ENCODE measurements around the gene RHBDL1.
"Not testable (repeated sequence)": the region's sequence is repeated elsewhere in the genome, so short reads cannot be mapped to it uniquely, and the experiment has no call there.

RHBDL1 gene

GRCh38 chr16:708959-709358 is 33.5 kb downstream of the RHBDL1 start:
- DNase-seq = no peak

GRCh38 chr16:709566-710499 is 34.4 kb downstream of the RHBDL1 start:
- DNase-seq = peak; percentile 85

- DNase-seq = no peak
Observed at GRCh38 chr16:710500-711075, 35.1 kb downstream of the RHBDL1 start.

DNA sequence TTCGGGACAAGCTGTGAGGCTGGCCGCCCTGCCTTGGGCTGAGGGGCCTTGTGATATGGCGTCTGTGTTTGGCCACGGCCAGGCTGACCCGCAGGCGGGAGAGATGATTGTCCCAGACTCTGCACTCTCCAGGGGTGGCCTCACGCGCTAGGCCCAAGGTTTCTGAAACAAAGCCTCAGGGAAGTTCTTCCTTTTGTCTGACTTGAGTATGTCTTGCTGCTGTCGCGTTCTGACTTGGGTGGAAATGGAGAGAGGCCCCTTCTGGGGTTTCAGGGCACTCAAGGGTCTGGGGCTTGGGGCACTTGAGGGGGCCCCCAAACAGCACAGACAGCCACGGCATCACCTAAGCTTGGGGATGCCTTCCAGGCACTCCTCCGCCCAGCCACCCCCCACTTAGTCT is 35.6 kb downstream of the RHBDL1 start:
- no peak for DNase-seq

- peak; percentile 30 for DNase-seq
Observed at GRCh38 chr16:711548-712320, 36.3 kb downstream of the RHBDL1 start.

DNA sequence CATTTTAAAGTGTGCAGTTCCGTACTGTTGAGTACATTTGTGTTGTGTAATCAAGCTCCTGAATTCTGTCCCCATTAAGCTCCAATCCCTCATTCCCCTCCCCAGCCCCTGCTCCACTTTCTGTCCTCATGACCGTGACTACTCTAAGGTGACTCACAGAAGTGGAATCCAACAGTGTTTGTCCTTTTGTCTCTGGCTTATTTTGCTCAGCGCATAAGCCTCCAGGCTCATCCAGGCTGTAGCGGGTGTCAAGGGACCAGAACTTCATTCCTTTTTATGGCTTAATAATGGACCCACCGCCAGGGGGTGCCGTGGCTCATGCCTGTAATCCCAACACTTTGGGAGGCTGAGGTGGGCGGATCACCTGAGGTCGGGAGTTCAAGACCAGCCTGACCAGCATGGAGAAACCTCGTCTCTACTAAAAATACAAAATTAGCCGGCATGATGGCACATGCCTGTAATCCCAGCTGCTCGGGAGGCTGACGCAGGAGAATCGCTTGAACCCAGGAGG is 37.3 kb downstream of the RHBDL1 start:
- not testable (repeated sequence) for DNase-seq

DNA sequence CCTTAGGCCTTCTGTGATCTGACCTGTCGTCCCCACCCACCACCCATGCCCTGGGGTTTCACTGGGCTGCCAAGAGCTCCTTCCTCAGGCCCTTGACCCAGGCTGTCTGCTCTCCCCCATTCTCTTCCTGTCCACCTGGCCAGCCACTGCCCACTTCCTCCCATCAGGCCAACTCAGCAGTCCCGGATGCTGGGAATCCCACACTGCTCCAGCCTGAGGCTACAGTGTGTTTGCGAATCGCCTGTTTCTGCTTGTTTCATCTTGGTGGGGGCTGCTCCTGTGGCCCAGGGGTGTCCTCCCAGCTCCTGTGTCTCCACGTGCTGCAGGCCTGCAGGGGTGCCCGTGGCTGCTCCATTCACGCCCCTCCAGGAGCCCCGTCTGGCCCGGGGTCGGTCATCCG is 38.6 kb downstream of the RHBDL1 start:
- DNase-seq = no peak

DNA sequence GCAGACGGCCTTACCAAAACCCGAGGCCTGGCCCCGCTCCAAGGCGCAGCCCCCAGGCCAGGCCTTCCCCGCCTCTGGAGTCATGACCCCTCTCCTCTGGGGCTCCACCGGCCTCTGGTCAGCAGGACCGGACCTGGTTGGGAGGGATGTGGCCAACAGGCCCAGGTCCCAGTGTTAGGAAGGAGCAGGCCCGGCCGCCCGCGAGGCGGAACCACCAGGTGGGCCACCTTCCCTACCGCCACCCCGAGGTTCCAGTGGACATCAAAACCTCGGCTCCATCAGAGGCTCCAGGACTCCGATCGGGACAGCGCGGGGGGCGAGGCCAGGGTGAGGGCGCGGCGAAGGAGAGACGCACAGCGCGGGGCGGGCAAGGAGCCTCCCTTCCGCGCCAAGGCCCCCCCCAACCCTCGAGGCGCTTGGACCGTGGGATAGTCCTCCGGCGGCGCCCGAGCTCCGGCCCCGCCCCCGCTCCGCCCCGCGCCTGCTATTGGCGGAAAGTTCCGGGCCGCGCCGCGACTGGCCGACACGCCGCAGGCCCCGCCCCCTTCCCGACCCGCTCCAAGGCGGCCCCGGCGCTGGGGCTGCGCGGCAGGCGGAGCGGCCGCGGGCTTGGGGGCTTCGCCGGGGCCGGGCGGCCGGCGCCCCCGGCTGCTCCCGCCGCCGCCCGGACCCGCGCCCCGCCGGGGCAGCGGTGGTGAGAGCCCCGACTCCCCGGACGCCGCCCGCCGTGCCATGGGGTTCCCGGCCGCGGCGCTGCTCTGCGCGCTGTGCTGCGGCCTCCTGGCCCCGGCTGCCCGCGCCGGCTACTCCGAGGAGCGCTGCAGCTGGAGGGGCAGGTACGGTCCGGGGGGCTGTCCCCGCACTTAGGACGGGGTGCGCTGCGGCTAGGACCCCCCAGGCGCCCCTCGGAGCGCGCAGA is 39.3 kb downstream of the RHBDL1 start, which contains the start of gene METRN:
Gene METRN (plus strand): TSS at position 561 of the 919 bp plus-strand sequence. CDS start 172 bp downstream, at position 733.
- DNase-seq = peak; percentile 32

- DNase-seq = no peak
Observed at GRCh38 chr16:715477-716199, 40.2 kb downstream of the RHBDL1 start.

DNA sequence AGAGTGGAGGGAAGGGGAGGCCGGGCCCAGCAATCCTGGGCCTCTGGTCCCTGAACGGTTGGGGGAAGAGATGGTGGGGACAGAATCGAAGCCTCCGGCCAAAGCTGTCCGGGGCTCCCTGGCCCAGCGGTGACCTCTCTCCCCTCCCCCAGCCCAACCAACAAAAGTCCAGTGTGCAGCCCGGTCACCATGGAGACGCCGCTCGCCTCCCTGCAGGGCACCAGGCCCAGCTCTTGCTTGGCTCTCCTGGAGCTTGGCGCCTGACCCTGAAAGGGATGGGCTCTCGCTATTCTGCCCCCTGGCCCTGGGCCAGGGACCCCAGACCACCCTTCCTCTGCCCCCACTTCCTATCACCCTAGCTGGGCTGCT is 40.7 kb downstream of the RHBDL1 start:
- no peak for DNase-seq

GRCh38 chr16:716768-717325 is 41.4 kb downstream of the RHBDL1 start:
- DNase-seq = no peak

DNA sequence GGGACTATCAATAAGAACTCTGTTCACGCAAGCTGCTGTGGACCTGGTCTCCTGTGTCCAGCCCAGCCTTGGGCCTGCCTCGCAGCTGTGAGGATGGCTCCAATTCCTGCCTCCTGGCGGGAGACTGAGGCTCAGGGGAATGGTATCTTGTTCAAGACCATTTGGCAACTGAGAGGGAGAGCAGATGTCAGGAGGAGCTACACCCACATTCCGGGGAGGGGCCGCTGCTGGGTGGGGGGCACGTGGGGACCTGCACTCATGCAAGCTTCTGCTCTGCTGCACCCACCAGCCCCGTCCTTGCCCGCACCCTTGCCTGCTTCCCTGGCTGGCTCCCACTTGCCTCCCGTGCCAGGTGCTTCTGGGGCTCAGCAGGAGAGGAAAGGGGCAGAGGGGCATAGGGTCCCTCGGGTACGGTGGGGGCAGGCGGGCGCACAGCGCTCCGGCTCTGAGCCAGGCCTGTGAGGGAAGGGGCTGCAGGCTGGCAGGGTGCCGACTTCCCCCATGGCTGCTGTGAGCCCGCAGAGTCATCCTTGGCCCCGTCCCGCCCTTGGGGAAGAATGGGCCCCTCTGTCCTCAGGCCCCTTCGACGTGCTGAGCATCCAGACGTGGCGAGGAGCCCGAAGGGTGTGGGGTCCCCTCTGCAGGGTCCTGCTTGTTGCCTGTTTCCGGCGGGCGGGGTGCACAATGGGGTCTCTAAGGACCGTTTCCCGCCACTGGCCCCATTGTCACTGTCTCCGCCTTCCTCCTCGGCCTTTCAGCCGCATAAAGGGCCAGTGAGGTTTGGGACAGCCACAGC is 42.2 kb downstream of the RHBDL1 start:
- no peak for DNase-seq

DNA sequence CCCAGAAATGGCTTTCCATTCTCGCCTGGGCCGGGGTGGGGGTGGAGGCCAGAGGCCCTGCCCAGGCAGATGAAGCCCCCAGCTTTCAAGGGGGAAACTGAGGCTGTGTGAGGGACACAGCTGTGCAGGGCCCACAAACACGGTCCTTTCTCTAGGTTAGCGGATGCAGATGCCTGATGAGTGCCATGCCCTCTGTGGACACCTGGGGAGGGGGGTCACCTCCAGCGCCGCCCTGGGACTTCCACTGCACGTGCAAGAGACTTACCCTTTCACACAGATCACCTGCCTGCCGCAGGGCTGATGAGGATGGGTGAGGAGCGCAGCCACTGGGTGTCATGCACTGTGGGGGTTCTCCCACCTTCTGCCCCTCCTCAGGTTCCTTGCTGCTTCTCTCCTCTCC is 42.9 kb downstream of the RHBDL1 start:
- DNase-seq = no peak

DNA sequence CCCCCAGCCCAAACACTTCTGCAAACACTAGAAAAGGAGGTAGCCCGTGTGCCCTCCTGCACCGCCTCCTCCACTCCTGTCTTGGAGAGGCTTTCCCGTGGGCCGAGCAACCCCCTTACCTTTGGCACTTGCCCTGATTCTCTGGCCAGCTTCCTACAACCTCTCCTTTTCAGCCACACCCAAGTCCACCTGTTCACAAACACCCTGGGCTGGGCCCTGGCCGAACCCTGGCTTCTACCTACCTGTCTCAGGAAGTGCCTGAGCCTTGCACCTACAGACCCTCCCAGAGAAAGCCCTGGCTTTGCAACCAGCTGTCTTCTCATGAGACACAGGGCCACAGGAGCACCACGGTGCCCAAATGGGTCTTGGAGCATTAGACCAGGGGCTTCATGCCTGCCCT is 43.5 kb downstream of the RHBDL1 start:
- DNase-seq = no peak

DNA sequence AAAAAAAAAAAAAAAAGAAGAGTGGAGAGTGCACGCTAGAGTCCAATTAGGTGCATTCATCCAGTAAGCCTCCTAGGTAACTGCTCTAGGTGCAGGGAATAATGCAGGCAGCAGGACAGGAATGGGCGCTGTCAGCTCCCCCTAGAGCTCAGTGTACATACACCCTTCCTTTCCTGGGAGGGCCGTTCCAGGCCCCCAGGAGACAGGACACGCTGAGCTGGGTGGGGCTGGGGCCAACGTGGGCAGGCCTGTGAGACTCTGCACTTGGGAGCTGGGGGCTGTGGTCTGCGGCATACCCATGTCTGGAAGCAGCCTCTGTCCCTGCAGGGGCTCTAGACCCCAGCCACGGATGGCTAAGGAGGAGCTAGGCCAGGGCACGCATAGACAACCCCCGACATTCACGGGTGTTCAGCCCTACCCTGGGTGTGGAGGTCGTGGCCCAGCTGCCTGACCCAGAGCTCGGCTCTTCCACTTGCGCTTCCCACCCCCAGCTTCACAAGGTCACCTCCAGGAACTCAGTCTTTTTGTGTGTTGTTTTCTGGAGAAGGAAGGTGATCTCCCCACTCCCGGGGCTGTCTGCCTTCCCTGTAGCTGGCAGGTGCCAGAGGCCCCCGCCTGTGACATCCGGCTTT is 44.5 kb downstream of the RHBDL1 start:
- no peak for DNase-seq

GRCh38 chr16:720447-720989 is 45.0 kb downstream of the RHBDL1 start:
- peak; percentile 22 for DNase-seq

DNA sequence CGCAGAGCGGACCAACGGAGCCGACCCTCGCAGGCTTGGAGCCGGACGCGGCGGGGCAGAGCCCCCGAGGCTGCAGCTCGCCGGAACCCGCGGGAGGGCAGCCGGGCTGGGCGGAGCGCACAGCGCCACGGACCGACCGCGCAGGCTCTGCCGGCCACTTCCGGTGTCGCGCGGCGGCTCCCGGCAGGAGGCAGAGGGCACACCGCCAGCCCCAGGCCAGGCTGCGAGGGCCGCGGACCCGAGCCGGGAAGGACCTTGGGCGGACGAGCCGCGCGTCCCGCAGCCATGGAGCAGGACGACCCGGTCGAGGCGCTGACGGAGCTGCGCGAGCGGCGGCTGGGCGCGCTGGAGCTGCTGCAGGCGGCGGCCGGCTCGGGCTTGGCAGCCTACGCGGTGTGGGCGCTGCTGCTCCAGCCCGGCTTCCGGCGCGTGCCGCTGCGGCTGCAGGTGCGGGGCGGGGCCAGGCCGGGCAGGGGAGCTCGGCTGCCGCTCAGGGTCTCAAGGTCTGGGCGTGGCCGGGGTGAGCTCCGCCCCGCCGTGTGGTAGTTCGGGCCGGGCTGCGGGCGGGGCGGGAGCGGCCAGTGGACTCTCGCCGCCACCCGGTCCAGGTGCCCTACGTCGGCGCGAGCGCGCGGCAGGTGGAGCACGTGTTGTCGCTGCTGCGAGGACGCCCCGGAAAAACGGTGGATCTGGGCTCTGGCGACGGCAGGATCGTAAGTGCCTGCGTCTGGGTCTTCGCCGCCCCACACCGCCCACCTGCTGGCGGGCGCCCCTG is 45.7 kb downstream of the RHBDL1 start, which contains the start of gene ANTKMT:
Gene ANTKMT (plus strand): TSS at position 157 of the 775 bp plus-strand sequence. CDS start 129 bp downstream, at position 286.
- DNase-seq = peak; percentile 63

- DNase-seq = no peak
Observed at GRCh38 chr16:721765-722540, 46.5 kb downstream of the RHBDL1 start.
